Tibial artery (tissue), 4 donors: ENCODE results near the gene ADPRHL1.
A peak's percentile ranks its signal among the peaks of the same experiment; 100 is the strongest.

ENCODE experiments used
- DNase-seq, 2 donors: peaks; one replicate each; pipeline ENCODE4 v3.0.0-alpha.2; 2019
- H3K27ac ChIP-seq, 2 donors: fragments of 200-600 bp; sonication (generic) in 1 of 2; 1 replicate in 1 of 2; 2 replicates in 1 of 2; pipeline ENCODE4 v1.5.1; 2018 to 2019; ENCODE audit warnings: mild to moderate bottlenecking in 1 of 2
- H3K27me3 ChIP-seq, 2 donors: fragments of 200-600 bp; sonication (generic) in 1 of 2; one replicate each; pipeline versions ENCODE4 v1.5.1 to v1.6.0; 2016 to 2019
- H3K36me3 ChIP-seq, 3 donors: fragments of 200-600 bp; sonication (generic) in 2 of 3; one replicate each; pipeline ENCODE4 v1.5.1; 2016 to 2019; ENCODE audit warnings: mild to moderate bottlenecking in 2 of 3
- H3K4me1 ChIP-seq, 4 donors: fragments of 200-600 bp; sonication (generic) in 2 of 4; 1 replicate in 3 of 4; 2 replicates in 1 of 4; pipeline ENCODE4 v1.5.1; 2016 to 2019
- H3K4me3 ChIP-seq, 2 donors: fragments of 200-600 bp; sonication (generic) in 1 of 2; 1 replicate in 1 of 2; 2 replicates in 1 of 2; pipeline ENCODE4 v1.5.1; 2018 to 2019; ENCODE audit warnings: mild to moderate bottlenecking in 2 of 2
- H3K9me3 ChIP-seq, 3 donors: fragments of 200-600 bp; sonication (generic) in 1 of 3; one replicate each; pipeline ENCODE4 v1.5.1; 2016 to 2019
- CTCF ChIP-seq, 2 experiments: fragments of 200-600 bp in 1 of 2; fragments of 450-650 bp in 1 of 2; IDR thresholded peaks; one replicate each; pipeline ENCODE4 v1.5.1; 2017 to 2019; ENCODE audit warnings: antibody characterized with exemption in 2 of 2, mild to moderate bottlenecking in 1 of 2, moderate library complexity in 1 of 2
- intact Hi-C: fragments of 100-400 bp; cut with DNase I; formaldehyde crosslinking; loops from one replicate; pipeline ENCODE4 v1.15.0; 2023; ENCODE audit warnings: low total_unique reads

Gene ADPRHL1

GRCh38 chr13:113415032-113415431, 38.3 kb downstream of the ADPRHL1 start:
- TF ChIP-seq CTCF (IDR thresholded peaks at IDR 0.05) = no peak
- H3K27ac ChIP-seq = peak overlapping the region; percentile 89 to 96
- H3K4me1 ChIP-seq = peaks cover 0 to 61% (median 37%) of the 10 kb centered on the region in 4 donors
- intact Hi-C loops = no loop called here
- H3K9me3 ChIP-seq = no peaks in the 10 kb centered on the region
- no peak for DNase-seq
- H3K27me3 ChIP-seq = no peaks in the 10 kb centered on the region
- no peaks in the 10 kb centered on the region for H3K36me3 ChIP-seq
- no peak overlapping the region for H3K4me3 ChIP-seq

GRCh38 chr13:113414335-113414734, 39.0 kb downstream of the ADPRHL1 start:
- intact Hi-C loops = no loop called here
- H3K27ac ChIP-seq = peak overlapping the region; percentile 89 to 96
- TF ChIP-seq CTCF (IDR thresholded peaks at IDR 0.05) = no peak
- peaks cover 0 to 68% (median 39%) of the 10 kb centered on the region in 4 donors for H3K4me1 ChIP-seq
- H3K4me3 ChIP-seq = no peak overlapping the region
- no peaks in the 10 kb centered on the region for H3K36me3 ChIP-seq
- no peaks in the 10 kb centered on the region for H3K27me3 ChIP-seq
- no peak for DNase-seq
- no peaks in the 10 kb centered on the region for H3K9me3 ChIP-seq

GRCh38 chr13:113413898-113414282, 39.4 kb downstream of the ADPRHL1 start:
- H3K27me3 ChIP-seq = no peaks in the 10 kb centered on the region
- H3K9me3 ChIP-seq = no peaks in the 10 kb centered on the region
- DNase-seq = peak; percentile 71 to 95
- H3K4me3 ChIP-seq = peak overlapping the region in 1 of 2 donors; percentile 26
- TF ChIP-seq CTCF (IDR thresholded peaks at IDR 0.05) = no peak
- peak overlapping the region; percentile 89 to 96 for H3K27ac ChIP-seq
- intact Hi-C loops = no loop called here
- H3K36me3 ChIP-seq = no peaks in the 10 kb centered on the region
- peaks cover 0 to 73% (median 41%) of the 10 kb centered on the region in 4 donors for H3K4me1 ChIP-seq

- TF ChIP-seq CTCF (IDR thresholded peaks at IDR 0.05) = no peak
- Histone ChIP-seq H3K36me3 (no peaks in the 10 kb centered on the region), H3K9me3 (no peaks in the 10 kb centered on the region), H3K27me3 (no peaks in the 10 kb centered on the region), H3K4me3 (peak overlapping the region; percentile 24 to 26), H3K4me1 (peaks cover 0 to 78% (median 44%) of the 10 kb centered on the region in 4 donors), H3K27ac (peak overlapping the region; percentile 89 to 96)
- DNase-seq = peak; percentile 65 to 95
- intact Hi-C loops = no loop called here
Measured at GRCh38 chr13:113413178-113413897, 40.0 kb downstream of the ADPRHL1 start.

GRCh38 chr13:113412440-113412839, 40.8 kb downstream of the ADPRHL1 start:
- Histone ChIP-seq H3K27me3 (no peaks in the 10 kb centered on the region), H3K36me3 (peaks cover 3 to 6% (median 4%) of the 10 kb centered on the region in 3 donors), H3K4me3 (no peak overlapping the region), H3K27ac (peak overlapping the region; percentile 89 to 96), H3K9me3 (no peaks in the 10 kb centered on the region), H3K4me1 (peaks cover 0 to 85% (median 48%) of the 10 kb centered on the region in 4 donors)
- intact Hi-C loops = no loop called here
- no peak for DNase-seq
- TF ChIP-seq CTCF (IDR thresholded peaks at IDR 0.05) = no peak
